Trophoblast cell (in vitro differentiated cells and primary cell): Measurements from ENCODE around the gene BCL2L11.

ENCODE experiments used
- DNase-seq, 2 donors: peaks; one replicate each; pipeline ENCODE4 v3.0.0-alpha.2; 2016
- H2AFZ ChIP-seq: 2 replicates; pipeline ENCODE4 v1.6.1; 2013; ENCODE audit warnings: low read length, moderate library complexity, mild to moderate bottlenecking; ENCODE audit not compliant: insufficient read depth, poor library complexity
- H2AK5ac ChIP-seq: 2 replicates; pipeline ENCODE4 v1.6.1; 2013; ENCODE audit warnings: mild to moderate bottlenecking, low read length
- H2BK120ac ChIP-seq: 2 replicates; pipeline ENCODE4 v1.6.1; 2013; ENCODE audit warnings: low read length, mild to moderate bottlenecking, moderate library complexity; ENCODE audit not compliant: insufficient read depth, poor library complexity
- H2BK12ac ChIP-seq: 2 replicates; pipeline ENCODE4 v1.6.1; 2013; ENCODE audit warnings: mild to moderate bottlenecking, low read length, moderate library complexity
- H2BK5ac ChIP-seq: 2 replicates; pipeline ENCODE4 v1.6.1; 2013; ENCODE audit warnings: low read length, low read depth, moderate library complexity, mild to moderate bottlenecking; ENCODE audit not compliant: poor library complexity
- H3K14ac ChIP-seq: 2 replicates; pipeline ENCODE4 v1.6.1; 2013; ENCODE audit warnings: mild to moderate bottlenecking, low read length
- H3K18ac ChIP-seq: 2 replicates; pipeline ENCODE4 v1.6.1; 2013; ENCODE audit warnings: mild to moderate bottlenecking, low read length
- H3K23ac ChIP-seq: 2 replicates; pipeline ENCODE4 v1.6.1; 2013; ENCODE audit warnings: low read length
- H3K27ac ChIP-seq: 2 replicates; pipeline ENCODE4 v1.5.1; 2013; ENCODE audit warnings: low read depth, mild to moderate bottlenecking, inconsistent platforms, low read length, moderate library complexity
- H3K27me3 ChIP-seq: 2 replicates; pipeline ENCODE4 v1.6.1; 2013; ENCODE audit warnings: inconsistent platforms, mild to moderate bottlenecking, low read length, moderate library complexity; ENCODE audit not compliant: insufficient read depth
- H3K36me3 ChIP-seq, 2 experiments: 1 replicate in 1 of 2; 2 replicates in 1 of 2; pipeline ENCODE4 v1.6.1; 2013; ENCODE audit warnings: low read length in 2 of 2, mild to moderate bottlenecking in 2 of 2, moderate library complexity in 1 of 2; ENCODE audit not compliant: insufficient read depth in 2 of 2, control insufficient read depth in 1 of 2
- H3K4ac ChIP-seq: 2 replicates; pipeline ENCODE4 v1.6.1; 2013; ENCODE audit warnings: low read depth, mild to moderate bottlenecking, low read length, moderate library complexity
- H3K4me1 ChIP-seq, 2 experiments: 1 replicate in 1 of 2; 2 replicates in 1 of 2; pipeline ENCODE4 v1.6.1; 2013; ENCODE audit warnings: low read length in 2 of 2, mild to moderate bottlenecking in 2 of 2, moderate library complexity in 1 of 2; ENCODE audit not compliant: insufficient read depth in 2 of 2, control insufficient read depth in 1 of 2
- H3K4me2 ChIP-seq: 2 replicates; pipeline ENCODE4 v1.6.1; 2013; ENCODE audit warnings: inconsistent platforms, mild to moderate bottlenecking, low read length, moderate library complexity
- H3K4me3 ChIP-seq: 2 replicates; pipeline ENCODE4 v1.5.1; 2013; ENCODE audit warnings: mild to moderate bottlenecking, low read depth, low read length, inconsistent platforms
- H3K79me1 ChIP-seq: one replicate; pipeline ENCODE4 v1.6.1; 2013; ENCODE audit warnings: low read length
- H3K79me2 ChIP-seq: 2 replicates; pipeline ENCODE4 v1.6.1; 2013; ENCODE audit warnings: low read length, mild to moderate bottlenecking; ENCODE audit not compliant: control insufficient read depth, insufficient read depth, poor library complexity
- H3K9ac ChIP-seq: 2 replicates; pipeline ENCODE4 v1.6.1; 2013; ENCODE audit warnings: mild to moderate bottlenecking, low read length
- H3K9me3 ChIP-seq: 2 replicates; pipeline ENCODE4 v1.6.1; 2013; ENCODE audit warnings: low read depth, mild to moderate bottlenecking, control low read depth, inconsistent platforms, low read length; ENCODE audit not compliant: insufficient read depth
- H4K12ac ChIP-seq: 2 replicates; pipeline ENCODE4 v1.6.1; 2013; ENCODE audit warnings: low read depth, mild to moderate bottlenecking, low read length, moderate library complexity
- H4K8ac ChIP-seq: 2 replicates; pipeline ENCODE4 v1.6.1; 2013; ENCODE audit warnings: low read depth, mild to moderate bottlenecking, low read length, moderate library complexity
- H4K91ac ChIP-seq: one replicate; pipeline ENCODE4 v1.6.1; 2013; ENCODE audit warnings: low read depth, mild to moderate bottlenecking, low read length, moderate library complexity
- WGBS: extraction: QIAGEN DNeasy Blood & Tissue Kit; methylation state at CpG from one replicate; pipeline ENCODE4 v1.1.7; 2013; ENCODE audit warnings: missing lambda C conversion rate; ENCODE audit not compliant: insufficient read length, insufficient coverage; ENCODE audit errors: extremely low coverage; 5-methylcytosine and 5-hydroxymethylcytosine counted together

The BCL2L11 gene

DNA sequence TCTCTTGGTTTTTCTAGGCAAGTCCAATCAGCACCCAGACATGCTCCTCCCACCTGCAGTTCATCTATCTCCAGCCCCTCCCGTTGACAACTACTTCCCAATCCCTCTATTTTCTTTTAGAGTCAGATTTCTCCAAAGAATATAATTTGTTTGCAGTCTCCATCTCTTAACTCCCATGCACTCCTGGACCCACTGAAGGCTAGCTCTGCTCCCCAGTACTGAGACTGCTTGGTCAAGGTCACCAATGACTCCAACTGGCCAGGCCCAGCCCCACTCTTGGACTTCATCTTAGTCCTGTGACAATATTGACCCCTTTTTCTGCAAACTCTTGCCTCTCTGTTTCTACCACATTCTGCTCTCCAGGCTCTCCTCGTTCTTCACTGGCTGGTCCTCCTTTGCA, 62.0 kb downstream of the BCL2L11 start:
- Histone ChIP-seq H2AFZ (no peak overlapping the region), H3K27me3 (no peaks in the 10 kb centered on the region), H3K4me3 (no peak overlapping the region), H3K4me2 (no peak overlapping the region), H3K79me1 (no peaks in the 10 kb centered on the region), H2AK5ac (no peak overlapping the region), H3K23ac (no peak overlapping the region), H2BK12ac (no peak overlapping the region), H3K4me1 (no peaks in the 10 kb centered on the region), H2BK120ac (no peak overlapping the region), H3K79me2 (no peaks in the 10 kb centered on the region), H3K9ac (no peak overlapping the region), H3K9me3 (no peaks in the 10 kb centered on the region), H3K18ac (no peak overlapping the region), H3K4ac (no peak overlapping the region), H3K14ac (no peak overlapping the region), H3K27ac (no peak overlapping the region), H4K8ac (no peak overlapping the region), H2BK5ac (no peak overlapping the region), H4K12ac (no peak overlapping the region), H3K36me3 (no peaks in the 10 kb centered on the region), H4K91ac (no peak overlapping the region)
- no peak for DNase-seq
- no CpG with 5 or more reads among the region's 2 CpGs for WGBS

DNA sequence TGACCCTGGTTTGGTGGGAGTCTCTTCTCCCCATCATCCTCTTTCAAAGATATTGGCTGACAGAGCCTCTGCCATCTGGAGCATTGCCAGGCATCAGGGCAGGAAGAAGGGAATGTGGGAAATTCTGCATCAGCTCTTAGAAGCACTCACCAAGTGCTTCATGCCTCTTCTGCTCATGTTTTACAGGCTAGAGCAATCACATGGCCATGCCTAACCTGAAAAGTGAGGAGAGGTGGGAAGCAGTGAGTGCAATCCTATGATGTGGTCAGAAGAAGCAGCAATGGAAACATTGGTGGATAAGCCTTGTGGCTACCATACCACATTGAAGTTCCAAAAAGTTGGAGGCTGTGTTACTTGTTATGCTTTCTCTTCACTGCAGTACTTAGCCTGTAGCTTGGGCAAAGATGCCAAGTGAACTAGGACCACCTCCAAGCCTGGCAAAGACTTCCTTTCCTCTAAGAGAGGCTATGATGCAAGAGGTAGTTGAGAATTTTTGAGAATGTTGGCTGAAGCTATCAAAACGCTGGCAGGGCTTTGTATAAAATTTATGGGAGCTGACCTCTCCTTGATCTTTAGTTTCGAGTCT, 64.1 kb downstream of the BCL2L11 start:
- no peak overlapping the region for H3K27ac ChIP-seq
- H2BK5ac ChIP-seq = no peak overlapping the region
- no peak overlapping the region for H4K12ac ChIP-seq
- no peak overlapping the region for H3K23ac ChIP-seq
- no peak overlapping the region for H2AFZ ChIP-seq
- no peak overlapping the region for H2BK12ac ChIP-seq
- no peak overlapping the region for H2AK5ac ChIP-seq
- no peaks in the 10 kb centered on the region for H3K27me3 ChIP-seq
- no peak for DNase-seq
- H3K4me3 ChIP-seq = no peak overlapping the region
- no peak overlapping the region for H3K18ac ChIP-seq
- H3K36me3 ChIP-seq = no peaks in the 10 kb centered on the region
- no peak overlapping the region for H3K4ac ChIP-seq
- H2BK120ac ChIP-seq = no peak overlapping the region
- H4K8ac ChIP-seq = no peak overlapping the region
- H3K9ac ChIP-seq = no peak overlapping the region
- H3K9me3 ChIP-seq = no peaks in the 10 kb centered on the region
- H3K4me2 ChIP-seq = no peak overlapping the region
- H3K14ac ChIP-seq = no peak overlapping the region
- peaks cover 3 to 4% of the 10 kb centered on the region in 2 experiments for H3K4me1 ChIP-seq
- no CpG with 5 or more reads among the region's 2 CpGs for WGBS
- H4K91ac ChIP-seq = no peak overlapping the region
- H3K79me2 ChIP-seq = no peaks in the 10 kb centered on the region
- no peaks in the 10 kb centered on the region for H3K79me1 ChIP-seq

GRCh38 chr2:111185361-111186022, 64.8 kb downstream of the BCL2L11 start:
- Histone ChIP-seq H2BK12ac (no peak overlapping the region), H4K8ac (no peak overlapping the region), H2BK5ac (no peak overlapping the region), H3K9ac (no peak overlapping the region), H3K79me1 (no peaks in the 10 kb centered on the region), H3K9me3 (no peaks in the 10 kb centered on the region), H4K91ac (no peak overlapping the region), H2AFZ (no peak overlapping the region), H3K4me1 (peaks cover 3 to 4% of the 10 kb centered on the region in 2 experiments), H3K4me3 (no peak overlapping the region), H2AK5ac (no peak overlapping the region), H3K27me3 (no peaks in the 10 kb centered on the region), H3K23ac (no peak overlapping the region), H3K18ac (no peak overlapping the region), H3K14ac (no peak overlapping the region), H3K36me3 (no peaks in the 10 kb centered on the region), H3K79me2 (no peaks in the 10 kb centered on the region), H4K12ac (no peak overlapping the region), H3K27ac (no peak overlapping the region), H2BK120ac (no peak overlapping the region), H3K4me2 (no peak overlapping the region), H3K4ac (no peak overlapping the region)
- no peak for DNase-seq
- no CpG with 5 or more reads among the region's 12 CpGs for WGBS

DNA sequence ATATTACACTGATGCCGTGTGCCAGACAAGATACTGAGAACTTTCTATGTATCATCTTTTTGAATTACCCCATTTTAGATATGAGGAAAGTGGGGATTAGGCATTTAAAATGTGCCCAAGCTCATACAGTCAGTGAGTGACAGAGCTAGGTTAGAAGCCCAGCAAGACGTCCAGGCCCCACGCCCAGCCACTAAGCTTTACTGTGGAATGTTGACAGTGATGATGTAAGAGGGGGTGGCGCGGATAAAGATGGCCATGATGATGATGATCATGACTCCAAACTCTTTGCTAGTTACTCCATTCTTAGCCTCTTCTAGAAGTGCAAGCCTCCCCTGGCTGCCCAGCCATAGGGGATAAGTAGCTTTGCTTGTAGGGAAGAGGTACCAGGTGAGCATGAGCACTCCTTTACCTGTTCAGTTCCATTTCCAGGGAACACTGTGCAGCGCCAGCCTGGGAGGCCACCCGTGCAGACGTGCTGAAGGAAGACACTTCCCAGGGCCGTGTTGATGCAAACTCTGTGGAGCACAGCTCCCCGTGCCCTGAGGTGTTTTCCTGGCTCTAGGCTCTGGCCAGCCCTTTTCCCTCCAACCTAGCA, 65.5 kb downstream of the BCL2L11 start:
- H3K36me3 ChIP-seq = no peaks in the 10 kb centered on the region
- H2AK5ac ChIP-seq = no peak overlapping the region
- WGBS = no CpG with 5 or more reads among the region's 10 CpGs
- H3K23ac ChIP-seq = no peak overlapping the region
- H3K9ac ChIP-seq = no peak overlapping the region
- H4K8ac ChIP-seq = no peak overlapping the region
- no peak for DNase-seq
- no peak overlapping the region for H3K4ac ChIP-seq
- H3K27me3 ChIP-seq = no peaks in the 10 kb centered on the region
- H2BK5ac ChIP-seq = no peak overlapping the region
- H2BK12ac ChIP-seq = no peak overlapping the region
- H4K12ac ChIP-seq = no peak overlapping the region
- H3K4me2 ChIP-seq = no peak overlapping the region
- H3K4me3 ChIP-seq = no peak overlapping the region
- H2AFZ ChIP-seq = no peak overlapping the region
- H3K14ac ChIP-seq = no peak overlapping the region
- H3K9me3 ChIP-seq = no peaks in the 10 kb centered on the region
- H3K79me2 ChIP-seq = no peaks in the 10 kb centered on the region
- H3K79me1 ChIP-seq = no peaks in the 10 kb centered on the region
- peaks cover 3 to 4% of the 10 kb centered on the region in 2 experiments for H3K4me1 ChIP-seq
- H3K18ac ChIP-seq = no peak overlapping the region
- no peak overlapping the region for H4K91ac ChIP-seq
- H3K27ac ChIP-seq = no peak overlapping the region
- no peak overlapping the region for H2BK120ac ChIP-seq
